ENCODE data around the gene MARCHF10.

MARCHF10 gene

DNA sequence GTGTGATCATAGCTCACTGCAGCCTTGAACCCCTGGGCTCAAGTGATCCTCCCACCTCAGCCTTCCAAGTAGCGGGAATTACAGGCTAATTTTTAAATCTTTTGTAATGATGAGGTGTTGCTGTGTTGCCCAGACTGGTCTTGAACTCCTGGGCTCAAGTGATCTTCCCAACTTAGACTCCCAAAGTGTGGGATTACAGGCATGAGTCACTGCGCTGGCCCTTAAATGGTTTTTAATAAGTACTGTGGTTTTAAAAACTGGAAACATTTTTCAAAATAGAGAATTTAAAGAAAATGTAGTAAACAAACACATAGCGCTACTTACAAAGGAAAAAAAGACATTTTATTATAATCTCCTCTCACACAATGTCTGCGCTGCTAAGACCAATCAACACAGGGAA lies 32.2 kb downstream of the MARCHF10 start:
- H3K36me3 ChIP-seq: no peaks in the 10 kb centered on the region
- no peaks in the 10 kb centered on the region for H3K27me3 ChIP-seq
- H3K4me2 ChIP-seq: no peak overlapping the region
- peaks cover 16% of the 10 kb centered on the region for H3K9me3 ChIP-seq
- no peaks in the 10 kb centered on the region for H3K4me1 ChIP-seq
- no peak overlapping the region for H3K27ac ChIP-seq
- no peak overlapping the region for H3K9ac ChIP-seq
- no peaks in the 10 kb centered on the region for H4K20me1 ChIP-seq
- no peak overlapping the region for H3K4me3 ChIP-seq
- TF ChIP-seq Cebpa-rat (IDR thresholded peaks at IDR 0.05): no peak

DNA sequence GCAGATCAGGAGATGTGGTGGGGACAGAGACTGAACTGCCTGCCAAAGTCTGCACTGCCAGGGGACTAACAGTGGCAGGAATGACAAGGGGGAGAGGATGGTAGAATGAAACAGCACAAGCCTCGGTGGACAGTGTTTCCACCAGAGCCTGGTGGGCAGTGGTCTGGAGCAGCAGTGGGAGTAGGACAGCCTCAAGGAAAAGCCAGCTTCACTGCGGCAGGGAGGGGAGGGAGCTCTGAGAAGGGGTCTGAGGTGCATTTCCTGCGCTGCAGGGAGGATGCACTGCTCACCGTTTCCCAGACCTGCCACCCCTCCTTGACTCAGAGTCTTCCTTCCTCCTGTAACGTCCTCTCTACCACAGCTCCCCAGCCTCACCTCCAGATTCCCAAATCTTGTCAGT lies 33.8 kb downstream of the MARCHF10 start:
- Histone ChIP-seq H3K27ac (no peak overlapping the region), H3K4me1 (no peaks in the 10 kb centered on the region), H3K9ac (no peak overlapping the region), H4K20me1 (no peaks in the 10 kb centered on the region), H3K27me3 (no peaks in the 10 kb centered on the region), H3K36me3 (no peaks in the 10 kb centered on the region), H3K4me3 (no peak overlapping the region), H3K9me3 (peaks cover 16% of the 10 kb centered on the region), H3K4me2 (no peak overlapping the region)
- TF ChIP-seq Cebpa-rat (IDR thresholded peaks at IDR 0.05): no peak

DNA sequence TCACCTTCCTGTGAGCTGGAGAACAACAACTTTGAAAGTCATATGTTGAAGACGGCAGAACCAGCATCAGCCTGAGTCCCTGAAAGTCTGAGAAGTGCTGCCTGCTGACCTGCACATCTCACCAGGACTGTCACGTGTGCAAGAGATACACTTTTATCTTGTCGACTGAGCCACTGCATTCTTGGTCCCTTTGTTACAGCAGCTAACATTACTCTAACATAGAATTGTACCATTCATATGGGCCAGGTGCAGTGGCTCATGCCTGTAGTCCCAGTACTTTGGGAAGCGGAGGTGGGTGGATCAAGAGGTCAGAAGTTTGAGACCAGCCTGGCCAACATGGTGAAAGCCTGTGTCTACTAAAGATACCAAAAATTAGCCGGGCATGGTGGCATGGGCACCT lies 40.1 kb downstream of the MARCHF10 start:
- H3K27ac ChIP-seq: no peak overlapping the region
- H3K4me2 ChIP-seq: no peak overlapping the region
- H3K9ac ChIP-seq: no peak overlapping the region
- peaks cover 16% of the 10 kb centered on the region for H3K9me3 ChIP-seq
- no peaks in the 10 kb centered on the region for H3K4me1 ChIP-seq
- no peaks in the 10 kb centered on the region for H3K36me3 ChIP-seq
- H4K20me1 ChIP-seq: no peaks in the 10 kb centered on the region
- no peak for TF ChIP-seq Cebpa-rat (IDR thresholded peaks at IDR 0.05)
- no peak overlapping the region for H3K4me3 ChIP-seq
- H3K27me3 ChIP-seq: no peaks in the 10 kb centered on the region

DNA sequence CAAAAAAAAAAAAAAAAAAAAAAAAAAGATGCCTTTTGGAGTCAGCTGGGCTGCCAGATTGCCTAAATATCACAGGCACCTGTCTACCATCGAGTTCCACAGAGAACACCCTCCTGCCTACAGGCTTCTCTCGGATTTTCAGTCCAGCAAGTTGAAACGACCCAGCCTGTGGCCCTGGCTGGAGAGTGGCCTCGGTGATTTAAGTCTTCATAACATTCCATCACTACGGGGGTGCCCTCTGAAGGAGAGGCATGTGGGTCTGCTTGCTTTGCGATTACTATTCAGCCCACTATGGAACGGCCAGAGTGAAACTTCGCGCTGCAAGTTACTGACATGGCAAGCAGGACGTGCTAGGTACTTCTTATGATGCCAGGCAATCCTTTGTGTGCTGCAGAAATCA lies 42.8 kb downstream of the MARCHF10 start:
- Histone ChIP-seq H3K36me3 (no peaks in the 10 kb centered on the region), H3K4me1 (no peaks in the 10 kb centered on the region), H3K4me2 (no peak overlapping the region), H3K9me3 (no peaks in the 10 kb centered on the region), H3K9ac (no peak overlapping the region), H4K20me1 (no peaks in the 10 kb centered on the region), H3K27ac (no peak overlapping the region), H3K4me3 (no peak overlapping the region), H3K27me3 (no peaks in the 10 kb centered on the region)
- no peak for TF ChIP-seq Cebpa-rat (IDR thresholded peaks at IDR 0.05)

DNA sequence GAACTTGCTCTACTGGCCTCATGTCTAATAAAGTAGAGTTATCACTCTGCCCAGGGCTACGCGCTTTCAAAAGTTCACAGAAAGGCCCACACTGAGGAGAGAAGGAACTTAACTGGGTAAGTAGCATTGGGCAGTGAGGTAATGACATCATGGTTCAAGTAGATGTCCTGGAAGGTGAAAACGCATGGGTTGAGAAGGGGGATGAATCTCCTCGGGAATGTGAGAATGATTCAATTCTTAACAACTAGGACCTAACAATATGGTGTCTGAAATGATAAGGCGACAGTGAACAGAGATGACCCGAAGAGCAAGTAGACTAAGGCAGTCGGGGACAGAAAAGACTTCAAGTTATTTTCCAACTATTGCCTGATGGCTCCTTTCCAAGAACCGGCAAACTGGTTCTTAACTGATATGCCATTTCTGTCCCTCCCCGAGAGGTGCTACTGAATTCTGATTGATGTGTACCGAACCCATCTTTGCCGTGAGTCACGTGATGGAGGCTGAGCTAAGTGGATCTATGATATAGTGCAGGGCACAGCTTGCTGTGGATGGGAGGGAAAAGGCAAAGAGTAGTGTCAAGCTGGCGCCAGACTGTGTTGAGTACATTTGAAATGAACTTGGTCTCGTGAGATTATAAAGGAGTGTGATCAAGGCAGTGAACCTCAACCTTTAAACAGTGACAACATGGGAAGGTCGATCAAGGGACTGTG lies 44.1 kb downstream of the MARCHF10 start:
- no peak for TF ChIP-seq Cebpa-rat (IDR thresholded peaks at IDR 0.05)
- no peak overlapping the region for H3K4me2 ChIP-seq
- no peaks in the 10 kb centered on the region for H3K4me1 ChIP-seq
- no peak overlapping the region for H3K4me3 ChIP-seq
- H3K36me3 ChIP-seq: no peaks in the 10 kb centered on the region
- no peak overlapping the region for H3K27ac ChIP-seq
- H3K9me3 ChIP-seq: no peaks in the 10 kb centered on the region
- no peaks in the 10 kb centered on the region for H4K20me1 ChIP-seq
- no peaks in the 10 kb centered on the region for H3K27me3 ChIP-seq
- H3K9ac ChIP-seq: no peak overlapping the region

DNA sequence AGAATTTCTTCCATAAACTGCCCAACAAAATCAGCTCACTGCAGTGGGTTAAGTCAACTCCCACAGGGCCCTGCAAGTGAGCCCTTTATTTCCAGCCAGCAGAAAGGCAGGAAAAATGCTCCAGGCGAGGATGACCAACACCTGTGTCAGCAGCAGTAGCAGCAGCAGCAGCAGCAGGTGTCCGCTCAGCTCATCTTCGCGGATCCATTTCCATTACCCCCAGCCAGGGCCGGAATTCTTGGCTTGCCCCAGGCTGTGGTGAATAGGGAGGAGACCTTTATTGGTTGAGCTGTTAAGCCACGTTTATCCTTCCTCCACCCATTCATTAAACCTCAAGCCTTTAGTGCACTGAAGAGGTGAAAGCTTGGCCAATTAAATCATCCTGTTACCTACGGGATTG lies 46.2 kb downstream of the MARCHF10 start:
- H3K27me3 ChIP-seq: no peaks in the 10 kb centered on the region
- H4K20me1 ChIP-seq: no peaks in the 10 kb centered on the region
- H3K4me1 ChIP-seq: no peaks in the 10 kb centered on the region
- H3K9me3 ChIP-seq: no peaks in the 10 kb centered on the region
- TF ChIP-seq Cebpa-rat (IDR thresholded peaks at IDR 0.05): no peak
- H3K36me3 ChIP-seq: no peaks in the 10 kb centered on the region
- H3K9ac ChIP-seq: no peak overlapping the region
- no peak overlapping the region for H3K4me3 ChIP-seq
- no peak overlapping the region for H3K4me2 ChIP-seq
- H3K27ac ChIP-seq: no peak overlapping the region

DNA sequence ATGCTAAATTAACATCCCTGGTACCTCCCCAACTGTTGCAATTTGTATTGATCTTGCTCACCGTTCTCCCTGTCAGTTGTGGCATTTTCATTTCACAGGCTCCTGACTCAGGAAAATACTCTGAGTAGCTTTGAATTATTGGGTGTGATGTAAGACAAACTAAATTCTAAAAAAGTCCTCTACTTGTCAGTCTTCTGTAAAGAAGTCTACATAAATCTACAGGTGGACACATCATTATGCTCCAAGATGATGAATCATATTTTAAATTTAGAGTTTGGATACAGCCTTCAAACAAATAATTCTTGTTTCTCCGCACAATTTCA lies 47.2 kb downstream of the MARCHF10 start:
- no peak overlapping the region for H3K9ac ChIP-seq
- H3K9me3 ChIP-seq: no peaks in the 10 kb centered on the region
- TF ChIP-seq Cebpa-rat (IDR thresholded peaks at IDR 0.05): no peak
- H4K20me1 ChIP-seq: no peaks in the 10 kb centered on the region
- no peaks in the 10 kb centered on the region for H3K36me3 ChIP-seq
- no peak overlapping the region for H3K4me3 ChIP-seq
- no peaks in the 10 kb centered on the region for H3K4me1 ChIP-seq
- H3K27me3 ChIP-seq: no peaks in the 10 kb centered on the region
- H3K27ac ChIP-seq: no peak overlapping the region
- no peak overlapping the region for H3K4me2 ChIP-seq

DNA sequence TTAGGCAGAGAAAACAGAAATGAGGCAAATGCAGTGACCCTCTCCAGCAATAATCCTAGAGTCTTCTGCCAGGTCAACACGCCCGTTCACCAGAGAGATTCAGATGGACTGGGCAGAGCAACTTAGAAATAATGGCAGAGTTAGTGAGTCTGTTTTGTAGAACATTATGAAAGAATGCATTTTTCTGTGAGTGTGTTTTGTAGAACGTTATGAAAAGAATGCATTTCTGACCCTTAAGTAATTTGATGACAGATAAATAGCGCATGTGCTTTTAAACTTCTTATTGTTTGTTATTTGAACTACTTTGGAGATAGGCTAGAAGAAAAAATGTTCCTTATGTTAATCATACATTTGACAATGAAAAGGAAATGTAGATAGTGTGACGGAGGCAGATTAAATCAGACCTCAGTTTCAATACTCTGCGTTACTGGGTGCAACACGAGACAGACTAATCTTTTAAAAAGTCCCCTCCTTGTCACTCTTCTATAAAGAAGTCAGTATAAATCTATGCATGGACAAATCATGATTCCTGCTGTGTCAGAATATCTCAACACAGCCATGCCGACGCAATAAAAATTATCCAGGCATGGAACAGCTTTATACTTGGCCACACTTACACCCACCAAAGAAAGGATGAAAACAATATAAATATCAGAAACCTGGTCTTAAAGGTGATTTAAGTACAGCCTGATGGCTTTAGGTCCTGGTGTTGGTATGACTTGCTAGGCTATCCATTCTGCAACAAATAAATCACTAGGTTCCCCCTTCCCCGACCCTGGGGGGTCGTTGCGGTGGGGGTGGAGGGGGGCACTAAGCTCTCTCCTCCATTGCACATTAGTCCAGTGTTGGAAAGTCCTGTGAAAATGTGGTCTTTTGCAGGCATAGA lies 47.8 kb downstream of the MARCHF10 start:
- Histone ChIP-seq H3K36me3 (no peaks in the 10 kb centered on the region), H3K9ac (no peak overlapping the region), H3K27ac (no peak overlapping the region), H3K4me1 (no peaks in the 10 kb centered on the region), H3K27me3 (no peaks in the 10 kb centered on the region), H3K4me2 (no peak overlapping the region), H3K4me3 (no peak overlapping the region), H3K9me3 (no peaks in the 10 kb centered on the region), H4K20me1 (no peaks in the 10 kb centered on the region)
- TF ChIP-seq Cebpa-rat (IDR thresholded peaks at IDR 0.05): no peak

DNA sequence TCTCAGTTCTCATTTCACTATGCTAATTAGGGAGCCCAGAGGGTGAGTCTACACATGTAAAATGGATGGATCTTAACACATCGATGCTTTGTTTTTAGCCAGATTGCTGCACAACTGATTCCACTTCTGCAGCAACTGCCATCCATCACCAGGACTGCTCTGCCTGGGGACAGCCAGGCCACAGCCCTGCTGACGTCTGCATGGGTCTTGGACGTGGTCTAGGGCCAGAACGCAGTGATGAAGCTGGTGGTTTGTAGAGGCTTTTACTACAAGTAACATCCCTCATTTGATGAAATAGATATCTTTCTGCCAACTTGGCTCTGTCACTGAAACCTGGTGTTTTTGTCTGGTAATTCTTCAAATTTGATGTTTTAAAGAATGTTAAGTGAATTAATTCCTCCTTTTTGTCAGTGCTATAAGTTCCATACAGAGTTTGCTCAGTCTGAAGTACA lies 50.6 kb downstream of the MARCHF10 start:
- H3K9me3 ChIP-seq: no peaks in the 10 kb centered on the region
- H3K4me2 ChIP-seq: no peak overlapping the region
- no peak for TF ChIP-seq Cebpa-rat (IDR thresholded peaks at IDR 0.05)
- H3K27me3 ChIP-seq: no peaks in the 10 kb centered on the region
- H3K9ac ChIP-seq: no peak overlapping the region
- no peaks in the 10 kb centered on the region for H3K36me3 ChIP-seq
- H4K20me1 ChIP-seq: no peaks in the 10 kb centered on the region
- no peak overlapping the region for H3K4me3 ChIP-seq
- H3K27ac ChIP-seq: no peak overlapping the region
- no peaks in the 10 kb centered on the region for H3K4me1 ChIP-seq

DNA sequence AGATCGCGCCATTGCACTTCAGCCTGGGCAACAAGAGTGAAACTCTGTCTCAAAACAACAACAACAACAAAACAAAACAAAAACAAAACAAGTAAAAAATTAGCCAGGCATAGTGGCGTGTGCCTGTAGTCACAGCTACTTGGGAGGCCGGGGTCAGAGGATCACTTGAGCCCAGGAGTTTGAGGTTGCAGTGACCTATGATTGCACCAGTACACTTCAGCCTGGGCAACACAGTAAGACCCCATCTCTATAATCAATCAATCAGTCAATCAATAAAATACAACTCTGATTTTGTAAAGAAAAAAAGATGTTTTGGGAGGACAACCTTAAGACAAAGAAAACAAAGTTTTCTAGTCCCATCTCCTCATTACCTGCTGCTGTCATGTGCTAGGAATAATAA lies 51.9 kb downstream of the MARCHF10 start:
- no peaks in the 10 kb centered on the region for H4K20me1 ChIP-seq
- no peaks in the 10 kb centered on the region for H3K9me3 ChIP-seq
- H3K36me3 ChIP-seq: no peaks in the 10 kb centered on the region
- no peak overlapping the region for H3K4me3 ChIP-seq
- H3K9ac ChIP-seq: no peak overlapping the region
- H3K27ac ChIP-seq: no peak overlapping the region
- H3K4me2 ChIP-seq: no peak overlapping the region
- no peaks in the 10 kb centered on the region for H3K27me3 ChIP-seq
- no peak for TF ChIP-seq Cebpa-rat (IDR thresholded peaks at IDR 0.05)
- H3K4me1 ChIP-seq: peaks cover 7% of the 10 kb centered on the region

Data from BLaER1 (cell line).